Ishikawa (cell line): Measurements from ENCODE around the gene WDR59.

Source experiments
- CREB1 ChIP-seq: IDR thresholded peaks from 2 replicates; pipeline ENCODE4 v1.6.1; 2012; ENCODE audit warnings: low read depth
- EP300 ChIP-seq: IDR thresholded peaks from 2 replicates; pipeline ENCODE4 v1.6.1; 2012; ENCODE audit warnings: borderline replicate concordance

DNA sequence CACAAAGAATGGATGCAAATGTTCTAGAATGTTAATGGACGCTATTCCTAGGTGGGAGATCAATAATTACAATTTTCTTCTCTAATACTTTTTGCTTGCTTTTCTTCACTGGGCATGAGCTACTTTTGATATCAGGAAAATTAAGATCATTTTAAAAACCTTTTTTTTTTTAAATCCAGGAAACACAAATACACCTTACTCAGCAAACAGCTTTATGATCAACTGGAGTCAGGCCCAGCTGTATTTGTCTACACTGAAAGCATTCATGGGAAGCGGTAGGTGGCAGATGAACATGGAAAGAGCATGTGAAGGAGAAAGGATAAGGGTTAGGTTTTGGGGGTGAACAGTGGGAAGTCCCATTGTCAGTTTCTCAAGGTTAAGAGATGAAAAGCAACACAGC lies 97.8 kb downstream of the WDR59 start:
- TF ChIP-seq EP300 (no peak), CREB1 (no peak)
